ENCODE results near the gene THYN1.
A peak's percentile ranks its signal among the peaks of the same experiment; 100 is the strongest.

THYN1 gene

GRCh38 chr11:134248910-134249480 lies 4.2 kb downstream of the THYN1 start:
- no peak for DNase-seq (ENCODE audit: low spot score)

DNA sequence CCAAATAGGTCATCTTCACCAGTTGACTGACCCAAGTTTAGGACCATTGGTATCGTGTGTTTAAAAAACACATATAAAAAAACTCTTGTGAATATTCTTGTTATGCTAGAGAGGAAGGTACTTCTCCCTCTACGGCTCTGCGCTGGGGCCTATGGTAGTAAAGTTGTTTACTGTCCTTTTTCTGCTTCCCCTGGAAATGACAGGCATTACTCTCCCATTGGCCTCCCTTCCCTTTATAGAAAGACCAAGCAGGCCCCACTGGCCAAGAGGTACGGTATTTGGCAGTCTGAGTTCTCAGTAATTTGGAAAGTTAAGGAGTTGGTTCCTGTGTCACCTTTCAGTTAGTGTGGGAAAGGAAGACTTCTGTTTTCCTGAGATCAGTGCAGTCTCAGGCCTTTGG lies 6.5 kb downstream of the THYN1 start:
- DNase-seq (ENCODE audit: low spot score) = no peak

GRCh38 chr11:134246100-134246499 lies 7.1 kb downstream of the THYN1 start:
- no peak for DNase-seq (ENCODE audit: low spot score)

DNA sequence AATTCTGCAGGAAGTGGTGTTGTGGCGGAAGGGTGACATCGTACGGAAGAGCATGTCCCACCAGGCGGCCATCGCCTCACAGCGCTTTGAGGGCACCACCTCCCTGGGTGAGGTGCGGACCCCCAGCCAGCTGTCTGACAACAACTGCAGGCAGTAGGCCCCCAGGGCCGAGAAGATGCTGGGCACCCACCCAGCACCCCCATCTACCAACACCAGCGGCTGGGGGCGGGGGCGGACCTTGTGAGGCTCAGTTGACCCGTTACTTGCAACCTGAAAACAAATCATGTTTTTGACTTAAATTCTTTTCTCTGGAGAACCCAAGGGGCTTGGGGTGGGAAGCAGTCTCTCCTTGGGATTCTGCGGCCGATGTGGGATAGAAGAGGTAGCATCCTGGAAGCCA lies 7.7 kb downstream of the THYN1 start:
- DNase-seq (ENCODE audit: low spot score) = no peak

GRCh38 chr11:134244593-134244992 lies 8.6 kb downstream of the THYN1 start:
- DNase-seq (ENCODE audit: low spot score) = peak; percentile 34

DNA sequence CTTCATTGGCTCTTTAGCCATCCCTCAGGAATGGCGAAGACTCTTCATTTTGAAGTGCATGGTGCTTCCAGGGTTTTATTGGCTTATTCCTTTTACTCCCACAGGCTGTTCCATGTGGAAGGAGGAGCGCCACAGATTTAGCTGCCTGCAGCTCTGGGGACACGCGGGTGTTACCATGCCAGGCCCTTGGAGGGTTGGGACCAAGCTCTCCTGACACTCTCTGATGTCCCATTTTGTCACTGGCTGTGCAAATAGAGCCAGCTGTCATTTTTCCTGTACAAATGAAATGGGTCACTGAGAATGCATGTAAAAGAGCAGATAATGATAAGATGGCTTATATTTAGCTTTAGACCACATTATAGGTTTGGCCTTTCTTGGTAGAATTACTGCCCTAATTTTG lies 9.2 kb downstream of the THYN1 start:
- DNase-seq (ENCODE audit: low spot score) = no peak

- DNase-seq (ENCODE audit: low spot score) = no peak
Measured at GRCh38 chr11:134242376-134242775, 10.8 kb downstream of the THYN1 start.

- DNase-seq (ENCODE audit: low spot score) = no peak
Measured at GRCh38 chr11:134240592-134240991, 12.6 kb downstream of the THYN1 start.

- DNase-seq (ENCODE audit: low spot score) = no peak
Measured at GRCh38 chr11:134238956-134239355, 14.2 kb downstream of the THYN1 start.

DNA sequence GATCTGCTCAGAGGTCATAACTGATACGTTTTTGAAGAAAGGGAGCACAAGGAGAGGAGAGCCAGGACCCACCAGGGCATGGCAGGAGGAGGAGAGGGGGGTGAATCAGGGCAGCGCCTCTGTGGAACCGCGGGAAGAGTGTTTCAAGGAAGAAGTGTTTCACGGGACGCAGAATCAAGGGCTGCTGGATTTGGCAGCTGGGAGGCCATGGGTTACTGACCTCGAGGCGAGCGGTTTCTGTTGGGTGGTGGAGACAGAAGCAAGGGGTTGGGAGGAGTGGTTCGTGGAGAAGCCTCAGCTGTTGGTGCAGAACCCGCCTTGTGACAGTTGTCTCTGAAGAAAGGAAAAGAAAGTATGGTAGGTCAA lies 15.6 kb downstream of the THYN1 start:
- no peak for DNase-seq (ENCODE audit: low spot score)

DNA sequence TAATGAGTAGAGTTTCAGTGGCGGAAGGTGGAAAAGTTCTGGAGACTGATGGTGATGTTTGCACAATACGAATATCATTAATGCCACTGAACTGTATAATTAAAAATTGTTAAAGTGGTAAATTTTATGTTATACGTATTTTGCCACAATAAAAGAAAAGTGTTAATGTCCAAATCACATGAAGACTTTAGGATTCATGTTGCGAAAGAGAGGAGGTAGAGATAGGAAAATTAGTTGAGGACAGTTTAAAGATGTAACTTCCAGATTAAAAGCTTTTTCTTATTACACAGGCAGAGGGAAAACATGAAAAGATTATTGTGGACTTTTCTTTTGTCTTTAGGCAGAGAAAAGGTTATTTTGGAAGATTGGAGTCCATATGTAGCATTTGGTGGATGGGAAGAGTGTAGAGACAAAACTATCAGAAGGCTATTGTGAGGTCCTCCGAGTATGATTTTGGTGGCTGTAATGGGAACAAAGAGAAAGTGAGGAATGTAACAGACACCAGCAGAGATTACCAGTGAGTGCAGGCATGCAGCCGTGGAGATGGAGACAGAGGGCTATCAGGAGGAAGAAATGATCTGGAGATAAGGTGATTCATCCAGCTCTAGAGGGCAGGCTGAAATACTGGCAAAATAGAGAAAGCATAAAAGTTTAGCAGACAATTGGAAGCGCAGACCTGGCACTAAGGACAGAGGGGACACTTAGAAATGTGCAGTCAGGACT lies 16.2 kb downstream of the THYN1 start:
- no peak for DNase-seq (ENCODE audit: low spot score)

DNA sequence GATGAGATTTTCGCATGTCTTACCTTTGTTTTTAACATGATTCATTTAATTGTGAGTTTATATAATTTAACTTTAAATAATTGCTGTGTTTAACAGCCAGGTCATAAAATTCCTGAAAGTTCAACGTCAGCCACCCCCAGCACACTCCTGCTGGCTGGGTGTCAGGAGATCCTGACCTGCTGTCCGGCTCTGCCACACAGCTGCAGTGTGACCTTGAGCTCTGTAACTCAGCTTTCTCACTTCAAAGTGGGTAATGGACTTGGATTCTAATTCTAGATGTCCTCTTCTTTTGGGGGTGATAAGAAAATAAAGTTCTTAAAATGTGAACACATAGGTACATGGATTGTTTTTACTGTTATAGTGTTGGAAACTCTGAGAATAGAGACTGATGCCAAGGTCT lies 17.8 kb downstream of the THYN1 start:
- DNase-seq (ENCODE audit: low spot score) = no peak

- no peak for DNase-seq (ENCODE audit: low spot score)
Measured at GRCh38 chr11:134233729-134234179, 19.4 kb downstream of the THYN1 start.

DNA sequence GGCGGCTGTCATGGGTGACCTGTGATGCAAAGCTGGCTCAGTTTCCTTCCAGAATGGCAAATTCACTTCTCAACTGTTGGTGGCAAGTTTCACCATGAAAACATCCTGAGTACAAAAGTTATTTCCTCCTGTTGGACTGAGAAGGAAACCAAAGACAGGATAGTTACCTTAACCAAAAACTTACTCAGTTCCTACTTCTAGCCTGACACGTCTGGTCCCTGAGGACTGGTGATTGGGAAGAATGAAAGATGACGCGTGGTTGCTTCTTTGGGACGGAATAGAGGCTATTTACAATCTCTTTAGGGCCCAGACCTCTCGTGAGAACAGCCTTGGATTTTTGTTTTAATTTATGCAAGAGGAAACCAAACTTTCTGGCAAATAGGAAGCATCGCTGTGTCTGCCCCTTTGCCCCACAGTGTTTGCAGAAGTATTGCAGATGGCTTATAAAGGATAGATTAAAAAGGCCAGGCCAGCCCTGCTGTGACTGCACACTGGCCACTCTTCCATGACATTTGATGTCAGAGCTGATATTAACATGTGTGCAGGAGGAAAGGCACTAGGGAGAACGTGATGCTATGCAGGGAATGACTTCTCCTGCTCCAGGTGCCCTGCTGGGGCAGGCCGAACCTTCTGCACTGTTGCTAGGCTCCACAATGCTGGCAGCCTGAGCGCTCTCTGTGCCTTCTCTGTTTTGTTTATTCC lies 21.0 kb downstream of the THYN1 start:
- DNase-seq (ENCODE audit: low spot score) = no peak

DNA sequence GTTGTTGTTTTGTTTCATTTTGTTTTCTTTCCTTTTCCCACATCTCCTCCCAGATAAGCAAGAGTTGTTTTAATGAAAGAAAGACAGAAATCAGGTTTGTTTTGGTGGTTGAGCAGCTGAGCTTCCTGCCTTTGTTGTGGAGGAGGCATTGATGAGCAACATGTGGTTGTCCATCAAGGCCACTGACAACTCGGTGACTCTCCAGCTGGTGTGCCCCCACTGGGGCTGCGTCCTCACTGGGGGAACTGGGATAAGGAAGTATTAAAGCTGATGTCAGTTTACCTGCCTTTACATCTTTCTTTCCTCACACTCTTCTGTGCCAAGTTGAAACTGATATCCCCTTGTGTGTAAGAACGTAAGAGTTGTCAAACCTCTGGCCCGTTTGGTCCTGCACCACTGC lies 22.8 kb downstream of the THYN1 start:
- DNase-seq (ENCODE audit: low spot score) = no peak

GRCh38 chr11:134229126-134229790 lies 23.9 kb downstream of the THYN1 start:
- no peak for DNase-seq (ENCODE audit: low spot score)

DNA sequence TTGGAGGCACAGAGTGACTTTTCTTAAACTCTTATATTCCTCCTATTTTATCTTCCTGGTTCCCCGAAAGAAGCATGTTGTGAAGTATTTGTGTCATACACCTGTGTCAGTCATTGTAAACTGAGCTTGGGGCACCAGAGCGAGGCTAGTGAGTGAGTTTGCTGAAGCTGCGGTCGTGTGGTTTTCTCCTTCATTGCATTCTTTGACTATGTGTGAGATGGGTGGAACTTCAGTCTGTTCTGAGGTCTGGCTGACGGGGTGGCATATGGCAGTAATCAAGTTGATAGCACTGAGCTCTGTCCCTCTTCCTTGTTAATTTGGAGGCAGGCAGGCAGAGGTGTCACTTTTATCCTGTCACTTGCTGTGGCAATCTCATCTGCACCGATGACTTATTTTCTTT lies 24.5 kb downstream of the THYN1 start:
- no peak for DNase-seq (ENCODE audit: low spot score)

- DNase-seq (ENCODE audit: low spot score) = no peak
Measured at GRCh38 chr11:134226806-134227325, 26.3 kb downstream of the THYN1 start.

GRCh38 chr11:134224710-134225664 lies 28.2 kb downstream of the THYN1 start:
- peak; percentile 58 for DNase-seq (ENCODE audit: low spot score)

DNA sequence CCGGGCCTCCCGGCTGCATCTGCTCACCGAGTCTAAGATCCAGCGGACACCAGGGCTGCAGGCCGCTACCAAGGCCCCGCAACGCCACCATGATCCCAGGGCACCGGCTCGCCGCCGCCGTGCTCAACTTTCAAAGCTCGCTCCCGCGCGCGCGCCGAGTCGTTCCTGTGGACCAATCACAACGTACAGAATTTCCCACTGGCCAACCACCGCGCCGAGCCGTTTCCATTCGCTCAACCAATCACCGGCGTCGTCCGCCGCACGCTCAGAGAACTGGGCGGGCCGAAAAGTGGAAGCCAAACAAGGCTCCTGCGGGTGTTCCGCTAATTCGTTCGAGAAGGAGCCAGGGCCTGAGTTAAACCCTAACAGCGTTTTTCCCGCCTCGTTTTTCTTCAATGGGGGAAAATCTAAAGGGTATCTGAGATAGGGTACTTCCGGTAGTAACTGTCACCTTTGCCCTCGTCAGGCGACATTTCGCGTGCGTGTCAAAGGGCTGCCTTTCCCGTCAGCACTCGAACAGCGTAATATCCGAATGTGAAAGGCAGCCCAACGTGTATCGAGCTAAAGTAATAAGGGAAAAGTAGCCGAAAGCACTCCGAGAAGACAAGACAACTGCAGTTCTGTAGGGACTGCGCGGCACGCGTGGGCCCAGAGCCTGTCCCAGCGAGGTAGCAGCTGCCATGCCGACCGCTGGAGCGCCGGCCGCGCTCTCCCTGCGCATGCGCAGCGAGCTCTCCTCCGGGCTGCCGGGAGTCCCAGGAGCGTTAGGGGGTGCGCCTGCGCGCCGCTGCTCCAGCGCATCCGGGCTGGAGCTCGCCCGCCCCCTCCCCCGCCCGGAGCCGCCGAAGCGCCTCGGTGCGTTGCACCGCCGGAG lies 29.1 kb downstream of the THYN1 start, which contains the start of the genes NCAPD3 and VPS26B:
TSS of gene NCAPD3 (minus strand) at position 132 of the 874 bp plus-strand sequence. CDS start at position 91, 41 bp downstream.
TSS of gene VPS26B (plus strand) at position 836 of the 874 bp plus-strand sequence. CDS start 452 bp downstream, outside the sequence.
- peak; percentile 93 for DNase-seq (ENCODE audit: low spot score)

All from SW480 (cell line).